ENCODE data around the gene ALOX12B.
"Not testable (repeated sequence)": the region's sequence is repeated elsewhere in the genome, so short reads cannot be mapped to it uniquely, and the experiment has no call there.

Gene ALOX12B

GRCh38 chr17:8082292-8082691, 5.2 kb downstream of the ALOX12B start:
- no peak for DNase-seq (ENCODE audit: low read depth)

GRCh38 chr17:8081876-8082275, 5.6 kb downstream of the ALOX12B start:
- no peak for DNase-seq (ENCODE audit: low read depth)

- no peak for DNase-seq (ENCODE audit: low read depth)
Observed at GRCh38 chr17:8080799-8081219, 6.7 kb downstream of the ALOX12B start.

- no peak for DNase-seq (ENCODE audit: low read depth)
Observed at GRCh38 chr17:8080208-8080798, 7.2 kb downstream of the ALOX12B start.

- peak; percentile 47 for DNase-seq (ENCODE audit: low read depth)
Observed at GRCh38 chr17:8079291-8080207, 8.0 kb downstream of the ALOX12B start.

GRCh38 chr17:8077939-8078338, 9.6 kb downstream of the ALOX12B start:
- not testable (repeated sequence) for DNase-seq (ENCODE audit: low read depth)

GRCh38 chr17:8076502-8077266, 10.8 kb downstream of the ALOX12B start:
- no peak for DNase-seq (ENCODE audit: low read depth)

- no peak for DNase-seq (ENCODE audit: low read depth)
Observed at GRCh38 chr17:8075574-8076342, 11.8 kb downstream of the ALOX12B start.

GRCh38 chr17:8075081-8075480, 12.4 kb downstream of the ALOX12B start:
- DNase-seq (ENCODE audit: low read depth): no peak

GRCh38 chr17:8074554-8074953, 13.0 kb downstream of the ALOX12B start:
- DNase-seq (ENCODE audit: low read depth): no peak

- DNase-seq (ENCODE audit: low read depth): peak; percentile 61
Observed at GRCh38 chr17:8073627-8074484, 13.7 kb downstream of the ALOX12B start.

- DNase-seq (ENCODE audit: low read depth): no peak
Observed at GRCh38 chr17:8072729-8073461, 14.6 kb downstream of the ALOX12B start.

- DNase-seq (ENCODE audit: low read depth): no peak
Observed at GRCh38 chr17:8072341-8072728, 15.2 kb downstream of the ALOX12B start.

- no peak for DNase-seq (ENCODE audit: low read depth)
Observed at GRCh38 chr17:8071496-8071895, 16.0 kb downstream of the ALOX12B start.

- DNase-seq (ENCODE audit: low read depth): no peak
Observed at GRCh38 chr17:8069587-8069860, 18.0 kb downstream of the ALOX12B start.

GRCh38 chr17:8068736-8069586, 18.6 kb downstream of the ALOX12B start:
- no peak for DNase-seq (ENCODE audit: low read depth)

GRCh38 chr17:8067806-8068205, 19.7 kb downstream of the ALOX12B start:
- no peak for DNase-seq (ENCODE audit: low read depth)

GRCh38 chr17:8066841-8067775, 20.4 kb downstream of the ALOX12B start:
- DNase-seq (ENCODE audit: low read depth): no peak

Data from T-helper 22 cell (primary cell).